ENCODE measurements around the gene IGSF11. TPM values are rescaled to one million over a fixed set of nuclear protein-coding genes. Genes with fewer than 3 reads are reported as not detected.

The IGSF11 gene
- total RNA-seq, 1 donor from 2014 or later: 3.4 TPM

DNA sequence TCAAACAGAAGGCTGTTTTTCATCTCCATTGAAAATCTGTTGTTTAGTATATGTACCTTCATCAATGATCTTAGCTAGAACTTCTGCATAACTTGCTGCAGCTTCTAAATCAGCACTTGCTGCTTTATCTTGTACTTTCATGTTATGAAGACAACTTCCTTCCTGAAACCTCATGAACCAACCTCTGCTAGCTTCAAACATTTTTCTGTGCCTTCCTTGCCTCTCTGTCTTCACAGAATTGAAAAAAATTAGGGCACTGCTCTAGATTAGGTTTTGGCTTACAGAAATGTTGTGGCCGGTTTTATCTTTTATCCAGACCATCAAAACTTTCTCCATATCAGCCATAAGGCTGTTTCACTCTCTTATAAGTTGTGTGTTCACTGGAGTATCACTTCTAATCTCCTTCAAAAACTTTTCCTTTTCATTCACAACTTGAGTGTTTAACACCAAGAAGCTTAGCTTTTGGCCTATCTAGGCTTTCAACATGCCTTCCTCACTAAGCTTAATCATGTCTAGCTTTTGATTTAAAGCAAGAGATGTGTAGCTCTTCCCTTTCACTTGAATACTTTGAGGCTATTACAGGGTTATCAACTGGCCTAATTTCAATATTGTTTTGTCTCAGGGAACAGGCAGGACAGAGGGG, 78.6 kb downstream of the IGSF11 start:
- TF ChIP-seq POLR2AphosphoS5 (IDR thresholded peaks at IDR 0.05; ENCODE audit: insufficient read depth in 1 of 2, low read depth in 1 of 2) (no peak), POLR2A (IDR thresholded peaks at IDR 0.05) (no peak)
- TF ChIP-seq, protein P1, sequence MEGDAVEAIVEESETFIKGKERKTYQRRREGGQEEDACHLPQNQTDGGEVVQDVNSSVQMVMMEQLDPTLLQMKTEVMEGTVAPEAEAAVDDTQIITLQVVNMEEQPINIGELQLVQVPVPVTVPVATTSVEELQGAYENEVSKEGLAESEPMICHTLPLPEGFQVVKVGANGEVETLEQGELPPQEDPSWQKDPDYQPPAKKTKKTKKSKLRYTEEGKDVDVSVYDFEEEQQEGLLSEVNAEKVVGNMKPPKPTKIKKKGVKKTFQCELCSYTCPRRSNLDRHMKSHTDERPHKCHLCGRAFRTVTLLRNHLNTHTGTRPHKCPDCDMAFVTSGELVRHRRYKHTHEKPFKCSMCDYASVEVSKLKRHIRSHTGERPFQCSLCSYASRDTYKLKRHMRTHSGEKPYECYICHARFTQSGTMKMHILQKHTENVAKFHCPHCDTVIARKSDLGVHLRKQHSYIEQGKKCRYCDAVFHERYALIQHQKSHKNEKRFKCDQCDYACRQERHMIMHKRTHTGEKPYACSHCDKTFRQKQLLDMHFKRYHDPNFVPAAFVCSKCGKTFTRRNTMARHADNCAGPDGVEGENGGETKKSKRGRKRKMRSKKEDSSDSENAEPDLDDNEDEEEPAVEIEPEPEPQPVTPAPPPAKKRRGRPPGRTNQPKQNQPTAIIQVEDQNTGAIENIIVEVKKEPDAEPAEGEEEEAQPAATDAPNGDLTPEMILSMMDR (IDR thresholded peaks at IDR 0.05): no peak
- no peak for DNase-seq (ENCODE audit: extremely low spot score in 2 of 2)
- Histone ChIP-seq H3K4me3 (no peak overlapping the region), H3K4me1 (no peaks in the 10 kb centered on the region), H3K9me3 (no peaks in the 10 kb centered on the region), H3K36me3 (no peaks in the 10 kb centered on the region), H3K27ac (no peak overlapping the region), H3K27me3 (no peaks in the 10 kb centered on the region)
- intact Hi-C loops (cut with DNase I): no loop called here

DNA sequence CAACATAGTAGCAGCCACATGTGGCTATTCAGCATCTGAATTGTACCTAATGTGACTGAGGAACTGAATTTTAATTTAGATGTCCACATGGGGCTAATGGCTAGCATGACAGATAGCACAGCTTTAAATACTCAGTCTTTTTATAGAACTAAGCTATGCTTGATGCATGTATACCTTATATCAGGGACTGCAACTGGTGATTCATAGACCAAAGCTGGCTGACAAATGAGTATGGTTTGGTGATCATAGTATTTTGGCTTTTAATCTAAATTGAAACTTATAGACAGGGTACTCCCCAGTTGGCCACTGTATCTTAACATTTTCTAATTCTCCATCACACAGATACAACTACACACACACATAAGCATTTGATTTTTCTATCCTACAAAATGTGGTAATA, 83.6 kb downstream of the IGSF11 start:
- no peaks in the 10 kb centered on the region for H3K9me3 ChIP-seq
- intact Hi-C loops (cut with DNase I): no loop called here
- DNase-seq (ENCODE audit: extremely low spot score in 2 of 2): no peak
- H3K27ac ChIP-seq: no peak overlapping the region
- no peaks in the 10 kb centered on the region for H3K27me3 ChIP-seq
- no peaks in the 10 kb centered on the region for H3K4me1 ChIP-seq
- no peaks in the 10 kb centered on the region for H3K36me3 ChIP-seq
- TF ChIP-seq POLR2AphosphoS5 (IDR thresholded peaks at IDR 0.05; ENCODE audit: insufficient read depth in 1 of 2, low read depth in 1 of 2) (no peak), POLR2A (IDR thresholded peaks at IDR 0.05) (no peak)
- TF ChIP-seq, protein P1 (IDR thresholded peaks at IDR 0.05): no peak
- no peak overlapping the region for H3K4me3 ChIP-seq

DNA sequence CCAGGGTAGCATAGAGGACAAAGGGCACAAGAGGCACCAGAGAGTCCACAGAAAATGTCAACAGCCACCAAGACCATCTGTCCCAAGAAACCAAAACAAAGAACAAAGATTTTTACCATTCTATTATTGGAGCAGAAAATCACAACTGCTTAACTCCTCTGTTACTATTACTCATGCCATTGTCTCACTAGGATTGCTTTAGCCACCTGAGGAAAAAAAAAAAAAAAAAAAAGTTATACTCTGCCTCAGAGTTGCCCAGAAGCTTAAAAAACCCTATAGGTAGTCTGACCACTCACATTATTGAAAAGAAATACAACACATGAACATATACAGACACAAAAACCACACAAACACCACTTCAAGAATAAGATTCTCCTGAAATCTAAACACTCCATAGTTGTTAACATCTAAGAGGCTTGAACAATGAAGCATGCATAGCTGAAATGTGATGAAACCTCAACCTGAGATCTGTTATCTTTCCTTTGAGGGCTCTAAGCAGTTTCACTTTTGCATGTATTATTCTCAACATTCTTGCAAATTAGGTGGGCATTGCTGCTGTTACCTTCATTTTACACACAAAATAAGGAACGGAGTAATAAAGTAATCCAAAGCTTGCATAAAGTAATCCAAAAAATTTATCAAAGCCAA, 85.4 kb downstream of the IGSF11 start:
- intact Hi-C loops (cut with DNase I): no loop called here
- no peaks in the 10 kb centered on the region for H3K27me3 ChIP-seq

DNA sequence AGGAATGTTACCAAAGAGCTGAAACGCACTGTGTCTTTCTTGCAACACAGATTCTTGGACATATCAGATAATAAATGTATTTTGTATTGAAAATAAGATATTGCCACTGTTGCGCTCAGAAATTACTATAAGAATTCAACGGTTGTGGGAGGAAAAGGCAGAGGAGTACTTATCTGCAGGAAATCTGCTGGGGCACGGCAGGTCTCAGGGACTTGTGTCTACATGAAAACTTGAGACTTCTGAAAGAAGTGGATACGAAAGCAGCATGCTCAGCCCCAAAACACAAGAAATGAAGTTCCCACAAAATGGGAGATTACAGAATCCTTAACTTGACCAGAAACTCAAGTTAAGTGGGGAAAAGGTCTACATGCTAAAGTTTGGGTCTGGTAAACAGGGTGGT, 86.5 kb downstream of the IGSF11 start:
- Histone ChIP-seq H3K27me3 (no peaks in the 10 kb centered on the region), H3K9me3 (no peaks in the 10 kb centered on the region), H3K27ac (no peak overlapping the region), H3K36me3 (no peaks in the 10 kb centered on the region), H3K4me3 (no peak overlapping the region), H3K4me1 (no peaks in the 10 kb centered on the region)
- DNase-seq (ENCODE audit: extremely low spot score in 2 of 2): no peak
- intact Hi-C loops (cut with DNase I): no loop called here
- TF ChIP-seq, protein P1 (IDR thresholded peaks at IDR 0.05): no peak
- TF ChIP-seq POLR2AphosphoS5 (IDR thresholded peaks at IDR 0.05; ENCODE audit: insufficient read depth in 1 of 2, low read depth in 1 of 2) (no peak), POLR2A (IDR thresholded peaks at IDR 0.05) (no peak)

More for the DNA sequence above, 85.4 kb downstream of the IGSF11 start:
- no peaks in the 10 kb centered on the region for H3K4me1 ChIP-seq
- TF ChIP-seq POLR2A (IDR thresholded peaks at IDR 0.05) (no peak), POLR2AphosphoS5 (IDR thresholded peaks at IDR 0.05; ENCODE audit: insufficient read depth in 1 of 2, low read depth in 1 of 2) (no peak)
- TF ChIP-seq, protein P1 (IDR thresholded peaks at IDR 0.05): no peak
- H3K27ac ChIP-seq: no peak overlapping the region
- no peak for DNase-seq (ENCODE audit: extremely low spot score in 2 of 2)
- no peaks in the 10 kb centered on the region for H3K36me3 ChIP-seq
- H3K4me3 ChIP-seq: no peak overlapping the region
- no peaks in the 10 kb centered on the region for H3K9me3 ChIP-seq

DNA sequence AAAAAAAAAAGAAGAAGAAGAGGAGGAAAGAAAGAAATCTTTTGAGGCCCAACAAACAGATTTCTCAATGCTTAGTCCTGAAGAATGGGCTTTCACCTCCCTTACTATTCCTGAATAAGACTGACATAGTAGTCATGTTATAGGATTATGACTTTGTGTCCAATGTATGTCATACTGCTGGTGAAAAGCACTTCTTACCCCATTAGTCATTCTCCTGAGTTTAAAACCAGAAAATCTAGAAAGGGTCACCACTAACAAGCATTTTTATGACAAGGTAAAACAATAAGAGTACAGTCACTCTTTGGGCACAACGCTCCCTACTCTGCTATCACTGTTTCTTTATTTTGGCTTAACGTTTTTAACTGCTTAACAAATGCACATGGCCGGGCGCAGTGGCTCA, 88.2 kb downstream of the IGSF11 start:
- intact Hi-C loops (cut with DNase I): no loop called here
- Histone ChIP-seq H3K27me3 (no peaks in the 10 kb centered on the region), H3K9me3 (no peaks in the 10 kb centered on the region), H3K4me3 (no peak overlapping the region), H3K36me3 (no peaks in the 10 kb centered on the region), H3K4me1 (no peaks in the 10 kb centered on the region), H3K27ac (no peak overlapping the region)
- TF ChIP-seq POLR2AphosphoS5 (IDR thresholded peaks at IDR 0.05; ENCODE audit: insufficient read depth in 1 of 2, low read depth in 1 of 2) (no peak), POLR2A (IDR thresholded peaks at IDR 0.05) (no peak)
- TF ChIP-seq, protein P1 (IDR thresholded peaks at IDR 0.05): no peak
- no peak for DNase-seq (ENCODE audit: extremely low spot score in 2 of 2)

Measured in vagina (tissue), 2 donors.